ENCODE results near the gene ARRDC3. TPM values are rescaled to one million over a fixed set of nuclear protein-coding genes. Genes with fewer than 3 reads are reported as not detected.

Gene ARRDC3
- polyA plus RNA-seq, 1 donor from 2014 or later = 297 TPM

- Histone ChIP-seq H3K36me3 (ENCODE audit: insufficient read depth, low read length) (peaks cover 28% of the 10 kb centered on the region), H3K9ac (ENCODE audit: low read length) (peak overlapping the region; percentile 100), H3K79me2 (replicated peaks; ENCODE audit: insufficient read depth, low read length) (peaks cover 76% of the 10 kb centered on the region), H3K4me3 (ENCODE audit: low read length) (peak overlapping the region; percentile 82), H3K4me2 (ENCODE audit: low read length) (no peak overlapping the region), H4K20me1 (ENCODE audit: insufficient read depth) (peaks cover 26% of the 10 kb centered on the region), H2AFZ (ENCODE audit: low read depth, low read length) (no peak overlapping the region), H3K27me3 (ENCODE audit: insufficient read depth, low read depth, low read length) (no peaks in the 10 kb centered on the region), H3K9me2 (ENCODE audit: insufficient read depth, low read length) (no peaks in the 10 kb centered on the region), H3K27ac (ENCODE audit: low read length) (peak overlapping the region; percentile 100), H3F3A (ENCODE audit: insufficient read depth, low read length, poor library complexity, severe bottlenecking) (peaks cover 29% of the 10 kb centered on the region), H3K9me3 (ENCODE audit: low read length) (no peaks in the 10 kb centered on the region)
- TF ChIP-seq POLR2AphosphoS5 (IDR thresholded peaks at IDR 0.05) (peak; percentile 89), EZH2 (IDR thresholded peaks at IDR 0.05; ENCODE audit: borderline replicate concordance, insufficient read depth, low read length, poor library complexity, severe bottlenecking) (no peak), SMC3 (conservative IDR thresholded peaks at IDR 0.05; ENCODE audit: poor library complexity) (no peak), MXI1 (conservative IDR thresholded peaks at IDR 0.05; ENCODE audit: poor library complexity, severe bottlenecking) (peak; percentile 80), EP300 (conservative IDR thresholded peaks at IDR 0.05; ENCODE audit: poor library complexity, severe bottlenecking) (peak; percentile 15), REST (IDR thresholded peaks at IDR 0.05; ENCODE audit: borderline replicate concordance) (peak; percentile 91), CTCF (IDR thresholded peaks at IDR 0.05; ENCODE audit: poor library complexity, severe bottlenecking) (no peak), RAD21 (conservative IDR thresholded peaks at IDR 0.05) (no peak), TAF1 (IDR thresholded peaks at IDR 0.05; ENCODE audit: low read depth) (peak; percentile 92)
These were observed 2.5 kb downstream of the ARRDC3 start for GRCh38 chr5:91380491-91381238.

- H3K9ac ChIP-seq (ENCODE audit: low read length) = peak overlapping the region; percentile 100
- H3K4me2 ChIP-seq (ENCODE audit: low read length) = no peak overlapping the region
- H3K36me3 ChIP-seq (ENCODE audit: insufficient read depth, low read length) = peaks cover 33% of the 10 kb centered on the region
- H3K27me3 ChIP-seq (ENCODE audit: insufficient read depth, low read depth, low read length) = no peaks in the 10 kb centered on the region
- peaks cover 33% of the 10 kb centered on the region for H4K20me1 ChIP-seq (ENCODE audit: insufficient read depth)
- peak overlapping the region; percentile 82 for H3K4me3 ChIP-seq (ENCODE audit: low read length)
- TF ChIP-seq REST (IDR thresholded peaks at IDR 0.05; ENCODE audit: borderline replicate concordance) (peak; percentile 92), EZH2 (IDR thresholded peaks at IDR 0.05; ENCODE audit: borderline replicate concordance, insufficient read depth, low read length, poor library complexity, severe bottlenecking) (no peak), RAD21 (conservative IDR thresholded peaks at IDR 0.05) (peak; percentile 25), MXI1 (conservative IDR thresholded peaks at IDR 0.05; ENCODE audit: poor library complexity, severe bottlenecking) (peak; percentile 63), CTCF (IDR thresholded peaks at IDR 0.05; ENCODE audit: poor library complexity, severe bottlenecking) (peak; percentile 37), TAF1 (IDR thresholded peaks at IDR 0.05; ENCODE audit: low read depth) (peak; percentile 80), EP300 (conservative IDR thresholded peaks at IDR 0.05; ENCODE audit: poor library complexity, severe bottlenecking) (peak; percentile 95), SMC3 (conservative IDR thresholded peaks at IDR 0.05; ENCODE audit: poor library complexity) (no peak), POLR2AphosphoS5 (IDR thresholded peaks at IDR 0.05) (peak; percentile 95)
- peaks cover 83% of the 10 kb centered on the region for H3K79me2 ChIP-seq (replicated peaks; ENCODE audit: insufficient read depth, low read length)
- peak overlapping the region; percentile 100 for H3K27ac ChIP-seq (ENCODE audit: low read length)
- H3F3A ChIP-seq (ENCODE audit: insufficient read depth, low read length, poor library complexity, severe bottlenecking) = peaks cover 31% of the 10 kb centered on the region
- no peak overlapping the region for H2AFZ ChIP-seq (ENCODE audit: low read depth, low read length)
- no peaks in the 10 kb centered on the region for H3K9me3 ChIP-seq (ENCODE audit: low read length)
- H3K9me2 ChIP-seq (ENCODE audit: insufficient read depth, low read length) = no peaks in the 10 kb centered on the region
These were observed 3.1 kb downstream of the ARRDC3 start for GRCh38 chr5:91379914-91380490.

Data from neural cell (in vitro differentiated cells).